MM.1S (cell line): ENCODE data around the gene CCZ1B.
"Not testable (repeated sequence)": the region's sequence is repeated elsewhere in the genome, so short reads cannot be mapped to it uniquely, and the experiment has no call there.

Experiments
- CTCF ChIP-seq: fragments of 300-600 bp; sonication (generic); IDR thresholded peaks from 2 replicates; pipeline ENCODE4 v1.5.1; 2016; ENCODE audit warnings: antibody characterized with exemption, low read length, mixed read lengths
- EZH2 ChIP-seq: fragments of 300-600 bp; sonication (generic); optimal IDR thresholded peaks from 2 replicates; pipeline ENCODE3; 2017; ENCODE audit warnings: low read depth, mild to moderate bottlenecking, antibody characterized with exemption, low read length, mixed read lengths
- EZH2phosphoT487 ChIP-seq: fragments of 300-600 bp; sonication (generic); IDR thresholded peaks from 2 replicates; pipeline ENCODE4 v1.6.1; 2018; ENCODE audit warnings: antibody characterized with exemption, low read length

- not testable (repeated sequence) for TF ChIP-seq EZH2, CTCF, EZH2phosphoT487
These were observed 28.9 kb downstream of the CCZ1B start for GRCh38 chr7:6797218-6797617.
